Uterus (tissue), 4 donors: ENCODE measurements around the gene TMEM128. TPM values are rescaled to one million over a fixed set of nuclear protein-coding genes. Genes with fewer than 3 reads are reported as not detected.
A peak's percentile ranks its signal among the peaks of the same experiment; 100 is the strongest.
"Not testable (repeated sequence)": the region's sequence is repeated elsewhere in the genome, so short reads cannot be mapped to it uniquely, and the experiment has no call there.

Experiments
- DNase-seq, 2 donors: peaks; one replicate each; pipeline ENCODE4 v3.0.0-alpha.2; 2019 to 2020
- H3K27ac ChIP-seq, 2 donors: fragments of 200-600 bp; sonication (generic); 1 replicate in 1 of 2; 2 replicates in 1 of 2; pipeline ENCODE4 v1.5.1; 2016 to 2018
- H3K27me3 ChIP-seq, 2 donors: fragments of 200-600 bp; sonication (generic); one replicate each; pipeline ENCODE4 v1.5.1; 2018 to 2019; ENCODE audit warnings: control low read depth in 1 of 2
- H3K36me3 ChIP-seq, 2 donors: fragments of 200-600 bp; sonication (generic); one replicate each; pipeline ENCODE4 v1.5.1; 2019; ENCODE audit warnings: control low read depth in 1 of 2
- H3K4me1 ChIP-seq, 2 donors: fragments of 200-600 bp; sonication (generic); one replicate each; pipeline ENCODE4 v1.5.1; 2018 to 2019; ENCODE audit warnings: control low read depth in 1 of 2
- H3K4me3 ChIP-seq, 2 donors: fragments of 200-600 bp; sonication (generic); 1 replicate in 1 of 2; 2 replicates in 1 of 2; pipeline ENCODE4 v1.5.1; 2018 to 2019; ENCODE audit warnings: mild to moderate bottlenecking in 1 of 2
- H3K9me3 ChIP-seq, 2 donors: fragments of 200-600 bp; sonication (generic); one replicate each; pipeline ENCODE4 v1.5.1; 2019; ENCODE audit warnings: control low read depth in 1 of 2
- POLR2A ChIP-seq, 2 donors: fragments of 450-650 bp; IDR thresholded peaks; one replicate each; pipeline ENCODE4 v1.6.1; 2016; ENCODE audit warnings: antibody characterized with exemption in 2 of 2, mild to moderate bottlenecking in 1 of 2, moderate library complexity in 1 of 2
- intact Hi-C: fragments of 100-400 bp; cut with DNase I; formaldehyde crosslinking; loops from one replicate; pipeline ENCODE4 v1.15.1; 2023; ENCODE audit warnings: low total_unique reads
- total RNA-seq, 4 donors: library from RNA; depleted of rRNA in 3 of 4; stranded (reverse); fragments of >200 nt in 3 of 4; gene quantifications; one replicate each; pipeline versions ENCODE4 v1.1.0 to v1.2.4, GENCODE V29; 2014 to 2023
- TF ChIP-seq, protein P1 (sequence below), 4 experiments: fragments of 200-600 bp in 2 of 4; fragments of 450-650 bp in 2 of 4; sonication (generic) in 2 of 4; IDR thresholded peaks; one replicate each; pipeline ENCODE4 v1.5.1; 2016 to 2019; ENCODE audit warnings: antibody characterized with exemption in 4 of 4, mild to moderate bottlenecking in 2 of 4, moderate library complexity in 1 of 4
- donor health status: DM: yes; HTN: yes; CAD: no.

Gene TMEM128
- total RNA-seq, 4 donors from 2014 or later: 9.4 to 43.3 (median 33.6) TPM

DNA sequence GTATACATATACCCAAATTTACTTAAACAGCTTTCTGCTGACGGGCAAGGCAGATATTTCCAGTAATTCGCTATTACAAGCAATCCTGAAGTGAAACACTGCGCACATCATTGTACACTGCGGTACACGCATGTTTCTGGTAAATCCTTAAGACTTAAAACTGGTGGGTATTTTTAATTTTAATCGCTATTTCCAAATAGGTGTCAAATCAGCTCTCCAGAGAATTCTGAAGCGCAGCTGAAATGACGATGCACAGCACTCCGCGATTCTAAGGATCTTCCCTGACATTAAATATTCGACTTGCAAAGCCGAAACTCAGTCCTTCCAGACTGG is 361 bp downstream of the TMEM128 start:
- Histone ChIP-seq H3K27me3 (no peaks in the 10 kb centered on the region), H3K4me3 (peak overlapping the region; percentile 74 to 79), H3K9me3 (no peaks in the 10 kb centered on the region), H3K36me3 (no peaks in the 10 kb centered on the region), H3K4me1 (no peaks in the 10 kb centered on the region), H3K27ac (peak overlapping the region; percentile 90 to 93)
- intact Hi-C loops: no loop called here
- no peak for DNase-seq
- no peak for TF ChIP-seq POLR2A (IDR thresholded peaks at IDR 0.05)
- TF ChIP-seq, protein P1, sequence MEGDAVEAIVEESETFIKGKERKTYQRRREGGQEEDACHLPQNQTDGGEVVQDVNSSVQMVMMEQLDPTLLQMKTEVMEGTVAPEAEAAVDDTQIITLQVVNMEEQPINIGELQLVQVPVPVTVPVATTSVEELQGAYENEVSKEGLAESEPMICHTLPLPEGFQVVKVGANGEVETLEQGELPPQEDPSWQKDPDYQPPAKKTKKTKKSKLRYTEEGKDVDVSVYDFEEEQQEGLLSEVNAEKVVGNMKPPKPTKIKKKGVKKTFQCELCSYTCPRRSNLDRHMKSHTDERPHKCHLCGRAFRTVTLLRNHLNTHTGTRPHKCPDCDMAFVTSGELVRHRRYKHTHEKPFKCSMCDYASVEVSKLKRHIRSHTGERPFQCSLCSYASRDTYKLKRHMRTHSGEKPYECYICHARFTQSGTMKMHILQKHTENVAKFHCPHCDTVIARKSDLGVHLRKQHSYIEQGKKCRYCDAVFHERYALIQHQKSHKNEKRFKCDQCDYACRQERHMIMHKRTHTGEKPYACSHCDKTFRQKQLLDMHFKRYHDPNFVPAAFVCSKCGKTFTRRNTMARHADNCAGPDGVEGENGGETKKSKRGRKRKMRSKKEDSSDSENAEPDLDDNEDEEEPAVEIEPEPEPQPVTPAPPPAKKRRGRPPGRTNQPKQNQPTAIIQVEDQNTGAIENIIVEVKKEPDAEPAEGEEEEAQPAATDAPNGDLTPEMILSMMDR (IDR thresholded peaks at IDR 0.05): no peak

DNA sequence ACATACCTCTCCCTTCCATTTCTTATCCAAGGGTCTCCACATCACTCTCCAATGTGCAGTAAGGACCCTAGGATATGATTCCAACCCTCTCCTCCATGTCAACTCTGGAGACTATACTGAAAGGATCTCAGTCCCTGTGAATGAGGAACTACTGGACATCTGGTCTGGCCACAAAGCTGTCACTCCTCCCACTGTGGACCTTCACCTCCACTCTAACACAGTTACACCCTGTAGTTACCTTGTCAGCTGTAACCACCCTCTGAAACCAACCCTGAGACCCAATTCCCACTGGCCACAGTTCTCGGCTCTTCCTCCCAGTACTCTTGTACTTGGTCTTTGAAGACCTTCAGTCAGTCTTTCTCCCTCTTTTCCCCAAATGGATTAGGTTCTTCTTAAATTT is 2.9 kb downstream of the TMEM128 start:
- Histone ChIP-seq H3K36me3 (no peaks in the 10 kb centered on the region), H3K27ac (no peak overlapping the region), H3K4me1 (no peaks in the 10 kb centered on the region), H3K9me3 (no peaks in the 10 kb centered on the region), H3K4me3 (no peak overlapping the region), H3K27me3 (no peaks in the 10 kb centered on the region)
- intact Hi-C loops: no loop called here
- TF ChIP-seq, protein P1 (IDR thresholded peaks at IDR 0.05): no peak
- TF ChIP-seq POLR2A (IDR thresholded peaks at IDR 0.05): no peak
- DNase-seq: no peak

DNA sequence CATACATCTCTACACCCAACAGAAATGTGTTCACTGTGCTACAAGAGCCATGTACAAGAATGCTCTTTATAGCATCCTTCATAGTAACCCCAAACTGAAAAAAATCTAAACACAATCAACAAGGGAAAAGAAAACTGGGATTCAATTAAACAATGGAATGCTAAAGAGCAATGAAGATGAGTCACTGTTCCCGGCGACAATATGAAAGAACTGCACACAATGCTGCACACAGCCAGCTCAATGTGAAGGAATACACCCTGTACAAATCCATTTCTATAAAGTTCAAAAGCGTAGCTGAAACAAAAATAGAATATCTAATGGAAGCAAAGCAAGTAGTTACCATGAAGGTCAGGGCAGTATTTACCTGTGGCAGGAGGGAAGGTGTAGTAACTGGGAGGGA is 8.5 kb downstream of the TMEM128 start:
- H3K9me3 ChIP-seq, H3K4me3 ChIP-seq, H3K4me1 ChIP-seq, H3K36me3 ChIP-seq, H3K27ac ChIP-seq, DNase-seq, H3K27me3 ChIP-seq, intact Hi-C loops: not testable (repeated sequence)

DNA sequence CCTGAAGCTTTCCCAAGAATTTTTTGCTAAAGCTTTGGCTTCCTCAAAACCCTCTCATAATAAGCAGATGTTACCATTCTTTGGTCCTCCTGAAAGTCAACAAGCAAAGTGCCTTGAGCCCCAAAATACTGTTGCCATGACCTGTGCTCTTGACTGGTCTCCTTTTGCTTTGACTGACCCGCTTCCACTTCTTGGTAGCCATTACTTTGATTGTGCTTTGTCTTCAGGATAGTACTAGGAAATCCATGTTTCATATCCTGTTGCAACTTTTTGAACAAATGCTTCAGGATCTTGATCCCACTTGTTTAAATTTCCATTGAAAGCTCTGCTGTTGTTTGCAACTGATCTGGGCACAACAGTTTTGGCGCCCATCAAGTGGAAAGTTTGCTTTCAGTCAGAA is 14.4 kb downstream of the TMEM128 start:
- no peak for DNase-seq
- no peak overlapping the region for H3K4me3 ChIP-seq
- H3K27me3 ChIP-seq: no peaks in the 10 kb centered on the region
- intact Hi-C loops: no loop called here
- H3K27ac ChIP-seq: no peak overlapping the region
- no peaks in the 10 kb centered on the region for H3K36me3 ChIP-seq
- no peaks in the 10 kb centered on the region for H3K4me1 ChIP-seq
- TF ChIP-seq POLR2A (IDR thresholded peaks at IDR 0.05): no peak
- TF ChIP-seq, protein P1 (IDR thresholded peaks at IDR 0.05): no peak
- H3K9me3 ChIP-seq: no peaks in the 10 kb centered on the region

DNA sequence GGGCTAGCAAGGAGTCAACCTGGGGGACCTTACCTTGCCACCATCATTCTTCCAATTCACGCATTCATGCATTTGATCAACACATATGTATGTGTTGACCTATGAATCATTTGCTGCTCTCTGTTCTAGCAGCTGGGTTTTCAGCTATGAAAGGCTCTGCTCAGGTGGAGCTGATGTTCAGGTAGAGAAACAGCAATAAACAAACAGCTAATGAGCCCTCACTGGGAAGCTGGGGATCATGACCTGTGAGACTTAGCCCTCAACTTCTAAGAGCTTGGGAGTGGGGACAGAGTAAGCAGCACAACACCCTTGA is 19.7 kb downstream of the TMEM128 start:
- H3K4me1 ChIP-seq: no peaks in the 10 kb centered on the region
- H3K27ac ChIP-seq: no peak overlapping the region
- intact Hi-C loops: no loop called here
- no peak overlapping the region for H3K4me3 ChIP-seq
- DNase-seq: no peak
- TF ChIP-seq, protein P1 (IDR thresholded peaks at IDR 0.05): no peak
- TF ChIP-seq POLR2A (IDR thresholded peaks at IDR 0.05): no peak
- no peaks in the 10 kb centered on the region for H3K9me3 ChIP-seq
- H3K27me3 ChIP-seq: no peaks in the 10 kb centered on the region
- no peaks in the 10 kb centered on the region for H3K36me3 ChIP-seq

DNA sequence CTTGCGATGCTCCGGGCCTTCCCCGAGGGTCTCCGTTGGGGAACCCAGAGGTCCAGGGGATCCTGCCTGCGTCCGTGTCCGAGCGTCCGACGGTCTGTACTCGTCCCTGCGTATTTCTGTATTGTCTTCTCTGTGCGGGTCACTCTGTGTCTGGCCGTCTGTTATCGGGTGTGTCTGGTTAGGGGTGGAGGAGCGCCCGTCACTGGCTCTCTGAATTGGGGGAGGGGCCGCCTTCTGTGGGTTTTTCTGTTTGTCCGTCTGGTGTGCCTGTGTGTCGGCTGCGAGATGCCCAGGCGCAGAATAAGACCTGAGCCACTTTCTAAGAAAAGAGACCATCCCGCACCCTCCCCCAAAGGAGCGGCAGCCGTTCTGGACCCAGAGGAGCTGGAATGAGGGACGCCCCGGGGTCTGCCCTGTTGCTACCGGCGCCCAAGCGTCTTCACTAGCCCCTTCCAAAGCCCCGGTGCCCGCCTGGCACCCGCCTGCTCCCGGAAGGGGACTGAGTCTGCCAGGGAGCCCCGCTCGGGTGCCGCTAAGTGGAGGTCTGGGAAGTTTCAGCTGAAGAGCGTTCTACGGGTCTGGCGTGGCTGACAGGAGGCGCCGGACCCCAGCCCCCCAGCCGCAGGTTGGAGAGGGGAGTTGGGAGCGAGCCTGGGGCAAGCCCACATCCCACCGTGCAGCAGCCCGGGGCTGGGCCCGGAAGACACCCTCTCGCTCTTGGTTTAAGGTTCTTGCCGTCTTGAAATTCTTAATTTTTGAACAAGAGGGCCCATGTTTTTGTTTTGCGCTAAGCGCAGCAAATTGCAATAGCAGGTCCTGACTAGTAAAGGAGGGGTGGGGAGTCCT is 20.3 kb downstream of the TMEM128 start:
- intact Hi-C loops: no loop called here
- Histone ChIP-seq H3K36me3 (no peaks in the 10 kb centered on the region), H3K4me1 (no peaks in the 10 kb centered on the region), H3K27ac (no peak overlapping the region), H3K4me3 (no peak overlapping the region), H3K27me3 (no peaks in the 10 kb centered on the region), H3K9me3 (no peaks in the 10 kb centered on the region)
- no peak for DNase-seq
- TF ChIP-seq, protein P1 (IDR thresholded peaks at IDR 0.05): no peak
- TF ChIP-seq POLR2A (IDR thresholded peaks at IDR 0.05): no peak
